HL-60 (cell line): ENCODE data around the gene WWOX.

Source experiments
- DNase-seq, 2 experiments: peaks; one replicate each; pipeline ENCODE4 v3.0.0-alpha.2; 2010 to 2020; ENCODE audit warnings: low read depth in 1 of 2, low spot score in 1 of 2
- H3K27ac ChIP-seq: fragments of 250-450 bp; sonication (Bioruptor Pico); replicated peaks from 2 replicates; pipeline ENCODE4 v1.5.1; 2020; ENCODE audit warnings: mild to moderate bottlenecking, moderate library complexity
- H3K27me3 ChIP-seq: fragments of 250-450 bp; sonication (Bioruptor Pico); 2 replicates; pipeline ENCODE4 v1.5.1; 2021; ENCODE audit warnings: mild to moderate bottlenecking, moderate library complexity; ENCODE audit not compliant: insufficient read depth, poor library complexity, severe bottlenecking
- H3K4me3 ChIP-seq: replicated peaks from 2 replicates; pipeline ENCODE4 v1.5.1; 2011; ENCODE audit warnings: mild to moderate bottlenecking, control low read depth, low read length; ENCODE audit not compliant: insufficient read depth
- CTCF ChIP-seq: IDR thresholded peaks from one replicate; pipeline ENCODE4 v1.5.1; 2011; ENCODE audit warnings: low read length, control low read depth, inconsistent platforms; ENCODE audit not compliant: insufficient read depth
- GABPA ChIP-seq: IDR thresholded peaks from 2 replicates; pipeline ENCODE4 v1.6.1; 2012; ENCODE audit warnings: low read depth
- POLR2AphosphoS5 ChIP-seq: IDR thresholded peaks from 2 replicates; pipeline ENCODE4 v1.6.1; 2012; ENCODE audit warnings: low read depth
- REST ChIP-seq: IDR thresholded peaks from 2 replicates; pipeline ENCODE4 v1.6.1; 2012; ENCODE audit warnings: low read depth; ENCODE audit not compliant: insufficient replicate concordance
- SPI1 ChIP-seq: IDR thresholded peaks from 2 replicates; pipeline ENCODE4 v1.6.1; 2012; ENCODE audit warnings: low read depth, mild to moderate bottlenecking, borderline replicate concordance

WWOX gene

GRCh38 chr16:78939597-78939996, 840.1 kb downstream of the WWOX start:
- DNase-seq: peak in 1 of 2 experiments; percentile 9
- Histone ChIP-seq H3K27me3 (no peaks in the 10 kb centered on the region), H3K4me3 (no peak overlapping the region), H3K27ac (no peak overlapping the region)
- TF ChIP-seq SPI1 (peak; percentile 95), CTCF (no peak)

GRCh38 chr16:78942625-78943245, 843.3 kb downstream of the WWOX start:
- no peaks in the 10 kb centered on the region for H3K27me3 ChIP-seq
- H3K4me3 ChIP-seq: no peak overlapping the region
- no peak overlapping the region for H3K27ac ChIP-seq
- no peak for DNase-seq
- TF ChIP-seq POLR2AphosphoS5 (no peak), CTCF (no peak), REST (no peak), GABPA (no peak), SPI1 (no peak)

GRCh38 chr16:78945336-78945735, 845.9 kb downstream of the WWOX start:
- Histone ChIP-seq H3K27ac (no peak overlapping the region), H3K4me3 (no peak overlapping the region), H3K27me3 (no peaks in the 10 kb centered on the region)
- TF ChIP-seq GABPA (no peak), POLR2AphosphoS5 (no peak), CTCF (no peak), SPI1 (no peak), REST (no peak)
- no peak for DNase-seq

- H3K4me3 ChIP-seq: no peak overlapping the region
- no peak for DNase-seq
- H3K27me3 ChIP-seq: no peaks in the 10 kb centered on the region
- H3K27ac ChIP-seq: no peak overlapping the region
- no peak for TF ChIP-seq SPI1
- TF ChIP-seq REST: no peak
- no peak for TF ChIP-seq POLR2AphosphoS5
- no peak for TF ChIP-seq CTCF
- TF ChIP-seq GABPA: no peak
Observed at GRCh38 chr16:78946556-78946955, 847.1 kb downstream of the WWOX start.
